Panc1 (cell line): ENCODE measurements around the gene MKRN2.

Source experiments
- CTCF ChIP-seq: fragments of 450-650 bp; IDR thresholded peaks from 2 replicates; pipeline ENCODE4 v1.5.1; 2017; ENCODE audit warnings: mild to moderate bottlenecking
- SIN3A ChIP-seq: IDR thresholded peaks from 2 replicates; pipeline ENCODE4 v1.6.1; 2012; ENCODE audit warnings: low read depth, mild to moderate bottlenecking, low read length, moderate library complexity, borderline replicate concordance; ENCODE audit not compliant: insufficient read depth

GRCh38 chr3:12560505-12561190 lies 3.8 kb downstream of the MKRN2 start:
- TF ChIP-seq SIN3A (no peak), CTCF (no peak)
